Measurements from ENCODE around the gene FANCC.

GRCh38 chr9:95147452-95148207 is 169.9 kb downstream of the FANCC start:
- TF ChIP-seq POLR2A (IDR thresholded peaks at IDR 0.05) = no peak
- no peak for TF ChIP-seq CTCF (IDR thresholded peaks at IDR 0.05)
